NT2/D1 (cell line): ENCODE results near the gene TOR1AIP2.

ENCODE experiments used
- YY1 ChIP-seq: IDR thresholded peaks from 2 replicates; pipeline ENCODE4 v1.6.1; 2011; ENCODE audit not compliant: insufficient read length, insufficient read depth
- ZNF274 ChIP-seq: IDR thresholded peaks from 2 replicates; pipeline ENCODE4 v1.6.1; 2011; ENCODE audit warnings: mild to moderate bottlenecking, low read depth, low read length

DNA sequence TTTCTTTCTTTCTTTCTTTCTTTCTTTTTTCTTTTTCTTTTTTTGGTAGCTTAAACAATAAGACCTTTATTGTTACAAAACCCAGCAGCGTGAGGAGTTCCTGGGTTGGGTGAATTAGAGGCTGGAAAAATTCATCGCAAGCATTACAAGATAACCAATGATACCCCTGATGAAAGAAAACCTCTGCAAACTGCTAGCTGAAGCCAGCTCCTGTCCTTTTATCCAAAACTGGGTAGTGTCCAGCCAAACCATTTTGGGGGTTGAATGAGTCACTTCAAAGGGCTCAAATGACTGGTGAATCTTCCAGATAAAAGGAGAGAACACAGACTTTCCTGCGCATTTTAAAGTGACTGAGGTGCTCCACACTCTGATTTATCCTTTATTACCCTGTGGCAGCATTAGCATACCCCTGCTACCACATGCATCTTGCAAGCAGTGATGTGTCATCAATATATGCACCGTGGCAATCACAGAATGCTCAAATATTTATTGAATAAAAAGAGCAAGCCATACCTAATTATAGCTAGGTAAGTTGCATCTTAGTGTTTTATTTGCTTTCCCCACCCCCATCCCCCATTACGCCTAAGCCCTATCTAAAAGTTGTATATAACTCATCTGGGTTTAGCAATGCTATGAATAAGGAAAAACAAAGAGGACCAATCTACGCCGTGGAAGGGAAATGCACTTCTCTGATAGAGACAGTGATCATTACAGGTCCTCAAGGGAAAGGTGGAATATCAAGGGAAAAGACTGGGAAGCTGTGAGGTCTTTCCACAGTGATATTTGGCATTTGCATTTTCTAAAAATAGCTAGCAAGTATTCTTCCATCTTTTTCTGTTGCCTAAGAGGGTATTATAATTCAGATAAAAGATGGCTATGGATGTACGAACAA lies 44.6 kb upstream of the TOR1AIP2 start:
- TF ChIP-seq ZNF274, result no peak
- no peak for TF ChIP-seq YY1
